AG10803 (cell line): ENCODE data around the gene ZNF836.

ENCODE experiments used
- DNase-seq: peaks from one replicate; pipeline ENCODE4 v3.0.0; 2010; ENCODE audit warnings: low read depth
- H3K4me3 ChIP-seq: 2 replicates; pipeline ENCODE4 v1.5.1; 2011; ENCODE audit warnings: mild to moderate bottlenecking, low read length, control low read depth
- TF ChIP-seq, protein P1 (sequence below): conservative IDR thresholded peaks from 2 replicates; pipeline ENCODE4 v1.5.1; 2011; ENCODE audit warnings: mild to moderate bottlenecking, low read length, control low read depth, inconsistent platforms

The ZNF836 gene

DNA sequence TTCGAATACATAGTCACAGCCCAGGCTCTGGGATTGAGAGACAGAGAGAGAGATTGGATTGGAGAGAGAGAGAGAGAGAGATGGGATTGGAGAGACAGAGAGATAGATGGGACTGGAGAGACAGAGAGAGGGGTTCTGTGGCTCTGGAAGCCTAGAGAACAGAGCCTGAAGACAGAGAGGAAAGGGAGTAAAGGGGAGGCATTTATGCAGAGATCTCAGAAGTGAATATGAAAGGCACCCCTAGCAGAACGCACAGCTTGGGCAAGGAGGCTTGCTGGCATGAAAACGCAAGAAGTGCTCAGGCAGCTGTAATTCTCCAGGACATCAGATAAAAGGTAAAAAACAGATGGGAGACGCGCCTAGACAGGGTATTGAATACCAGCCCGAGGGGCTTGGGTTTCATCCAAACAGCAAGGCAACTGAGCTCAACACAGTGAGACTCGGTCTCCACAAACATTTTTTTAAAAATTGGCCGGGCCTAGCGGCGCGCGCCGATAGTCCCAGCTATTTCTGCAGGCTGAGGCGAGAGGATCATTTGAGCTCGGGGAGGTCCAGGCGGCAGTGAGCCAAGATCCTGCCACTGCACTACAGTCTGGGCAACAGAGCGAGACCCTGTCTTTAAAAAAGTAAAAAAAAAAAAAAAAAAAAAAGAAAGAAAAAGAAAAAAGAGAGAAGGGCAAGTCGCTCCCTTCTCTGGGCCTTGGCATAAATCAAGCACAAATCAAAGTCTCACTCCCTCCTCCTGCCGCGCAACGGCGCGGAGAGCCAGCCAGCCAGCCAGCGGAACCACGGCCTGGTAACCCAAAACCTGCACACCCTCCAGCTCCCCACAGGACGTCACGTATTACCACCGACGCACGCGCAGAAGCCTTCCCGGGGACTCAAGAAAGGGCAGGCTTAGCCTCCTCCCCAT is 17.7 kb upstream of the ZNF836 start:
- TF ChIP-seq, protein P1, sequence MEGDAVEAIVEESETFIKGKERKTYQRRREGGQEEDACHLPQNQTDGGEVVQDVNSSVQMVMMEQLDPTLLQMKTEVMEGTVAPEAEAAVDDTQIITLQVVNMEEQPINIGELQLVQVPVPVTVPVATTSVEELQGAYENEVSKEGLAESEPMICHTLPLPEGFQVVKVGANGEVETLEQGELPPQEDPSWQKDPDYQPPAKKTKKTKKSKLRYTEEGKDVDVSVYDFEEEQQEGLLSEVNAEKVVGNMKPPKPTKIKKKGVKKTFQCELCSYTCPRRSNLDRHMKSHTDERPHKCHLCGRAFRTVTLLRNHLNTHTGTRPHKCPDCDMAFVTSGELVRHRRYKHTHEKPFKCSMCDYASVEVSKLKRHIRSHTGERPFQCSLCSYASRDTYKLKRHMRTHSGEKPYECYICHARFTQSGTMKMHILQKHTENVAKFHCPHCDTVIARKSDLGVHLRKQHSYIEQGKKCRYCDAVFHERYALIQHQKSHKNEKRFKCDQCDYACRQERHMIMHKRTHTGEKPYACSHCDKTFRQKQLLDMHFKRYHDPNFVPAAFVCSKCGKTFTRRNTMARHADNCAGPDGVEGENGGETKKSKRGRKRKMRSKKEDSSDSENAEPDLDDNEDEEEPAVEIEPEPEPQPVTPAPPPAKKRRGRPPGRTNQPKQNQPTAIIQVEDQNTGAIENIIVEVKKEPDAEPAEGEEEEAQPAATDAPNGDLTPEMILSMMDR = no peak
- no peak for DNase-seq
- peak overlapping the region; percentile 47 for H3K4me3 ChIP-seq

GRCh38 chr19:52187407-52187806 is 16.0 kb upstream of the ZNF836 start:
- no peak for DNase-seq
- H3K4me3 ChIP-seq = no peak overlapping the region
- TF ChIP-seq, protein P1 = no peak

- DNase-seq = no peak
- no peak overlapping the region for H3K4me3 ChIP-seq
- TF ChIP-seq, protein P1 = no peak
Measured at GRCh38 chr19:52176574-52176973, 5.2 kb upstream of the ZNF836 start.

DNA sequence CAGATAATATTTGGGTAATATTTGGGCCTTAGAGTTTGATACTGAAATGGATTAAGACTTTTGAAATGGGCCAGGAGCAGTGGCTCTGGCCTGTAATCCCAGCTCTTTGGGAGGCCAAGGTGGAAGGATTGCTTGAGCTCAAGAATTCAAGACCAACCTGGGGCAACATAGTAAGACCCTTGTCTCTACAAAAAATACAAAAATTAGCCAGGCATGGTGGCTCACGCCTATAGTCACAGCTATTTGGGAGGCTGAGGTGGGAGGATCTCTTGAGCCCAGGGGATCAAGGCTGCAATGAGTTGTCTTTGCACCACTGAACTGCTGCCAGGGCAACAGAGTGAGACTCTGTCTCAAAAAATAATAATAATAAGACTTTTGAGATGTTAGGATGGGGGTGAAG is 926 bp upstream of the ZNF836 start:
- H3K4me3 ChIP-seq = 0 out of 2 replicates have a peak overlapping the region, but pooled peaks have one; percentile 97
- no peak for DNase-seq
- TF ChIP-seq, protein P1 = no peak

- DNase-seq = no peak
- TF ChIP-seq, protein P1 = no peak
- peak overlapping the region; percentile 97 for H3K4me3 ChIP-seq
Measured at GRCh38 chr19:52170863-52171320, 529 bp downstream of the ZNF836 start.

- TF ChIP-seq, protein P1 = no peak
- H3K4me3 ChIP-seq = peak overlapping the region; percentile 97
- DNase-seq = no peak
Measured at GRCh38 chr19:52170304-52170703, 1.1 kb downstream of the ZNF836 start.
